Glutamatergic neuron (in vitro differentiated cells): ENCODE measurements around the gene RND1. TPM values are rescaled to one million over a fixed set of nuclear protein-coding genes. Genes with fewer than 3 reads are reported as not detected.

Experiments
- DNase-seq: peaks from one replicate; pipeline ENCODE4 v3.0.0; 2022
- H3K27ac Mint-ChIP-seq: one replicate; pipeline ENCODE4 v1.8.0; 2020; ENCODE audit warnings: mild to moderate bottlenecking, mixed read lengths, inconsistent platforms; ENCODE audit not compliant: unreplicated experiment
- H3K27me3 Mint-ChIP-seq: one replicate; pipeline ENCODE4 v1.8.0; 2020; ENCODE audit warnings: mild to moderate bottlenecking, moderate library complexity, mixed read lengths, inconsistent platforms; ENCODE audit not compliant: unreplicated experiment
- H3K36me3 Mint-ChIP-seq: one replicate; pipeline ENCODE4 v1.8.0; 2020; ENCODE audit warnings: mild to moderate bottlenecking, mixed read lengths, inconsistent platforms; ENCODE audit not compliant: unreplicated experiment
- H3K4me1 Mint-ChIP-seq: one replicate; pipeline ENCODE4 v1.8.0; 2020; ENCODE audit warnings: mild to moderate bottlenecking, low read depth, mixed read lengths, inconsistent platforms; ENCODE audit not compliant: unreplicated experiment
- H3K4me3 Mint-ChIP-seq: one replicate; pipeline ENCODE4 v1.8.0; 2020; ENCODE audit warnings: mild to moderate bottlenecking, mixed read lengths, inconsistent platforms; ENCODE audit not compliant: unreplicated experiment
- H3K9me3 Mint-ChIP-seq: one replicate; pipeline ENCODE4 v1.8.0; 2020; ENCODE audit warnings: mild to moderate bottlenecking, moderate library complexity, mixed read lengths, inconsistent platforms; ENCODE audit not compliant: unreplicated experiment
- CTCF ChIP-seq: fragments of 200-600 bp; sonication (generic); IDR thresholded peaks from one replicate; pipeline ENCODE4 v1.5.0; 2021; ENCODE audit not compliant: partially characterized antibody, unreplicated experiment
- total RNA-seq: library from RNA; stranded (reverse); fragmentation: NEBNext Ultra II Directional; extraction: Animal tissue kit (Norgen Biotek cat#: 25700); gene quantifications from one replicate; pipeline ENCODE4 v1.2.1, GENCODE V29; 2021; ENCODE audit not compliant: unreplicated experiment

RND1 gene
- total RNA-seq, 1 donor from 2014 or later: 1.8 TPM

- H3K27me3 Mint-ChIP-seq: peaks cover 10% of the 10 kb centered on the region
- H3K36me3 Mint-ChIP-seq: no peaks in the 10 kb centered on the region
- no peak overlapping the region for H3K4me3 Mint-ChIP-seq
- no peak for DNase-seq
- TF ChIP-seq CTCF: no peak
- H3K4me1 Mint-ChIP-seq: peaks cover 13% of the 10 kb centered on the region
- no peak overlapping the region for H3K27ac Mint-ChIP-seq
- H3K9me3 Mint-ChIP-seq: peaks cover 7% of the 10 kb centered on the region
Measured at GRCh38 chr12:48807981-48808380, 57.7 kb downstream of the RND1 start.

Other genes starting within 250 kb of the RND1 start
- 48.9 TPM for gene KANSL2, start 183.6 kb downstream of the RND1 start, total RNA-seq
- 42.5 TPM for gene CCNT1, start 149.2 kb downstream of the RND1 start, total RNA-seq
- 17.4 TPM for gene ADCY6, start 76.8 kb downstream of the RND1 start, total RNA-seq
- 155 TPM for gene CACNB3, start 47.4 kb downstream of the RND1 start, total RNA-seq
- 65.7 TPM for gene DDX23, start 13.7 kb downstream of the RND1 start, total RNA-seq
- 12.3 TPM for gene FKBP11, start 59.6 kb upstream of the RND1 start, total RNA-seq
- 162 TPM for gene ARF3, start 91.6 kb upstream of the RND1 start, total RNA-seq
- not detected for gene WNT10B, start 105.9 kb upstream of the RND1 start, total RNA-seq
- gene WNT1, start 112.5 kb upstream of the RND1 start, total RNA-seq: not detected
- gene DDN, start 133.5 kb upstream of the RND1 start, total RNA-seq: 6.4 TPM
- 58.2 TPM for gene PRKAG1, start 152.9 kb upstream of the RND1 start, total RNA-seq
- gene KMT2D, start 194.9 kb upstream of the RND1 start, total RNA-seq: 144 TPM
- 2.3 TPM for gene RHEBL1, start 204.1 kb upstream of the RND1 start, total RNA-seq
- 1.2 TPM for gene DHH, start 228.9 kb upstream of the RND1 start, total RNA-seq
- 371 TPM for gene LMBR1L, start 245.0 kb upstream of the RND1 start, total RNA-seq